HCT116 (cell line): Measurements from ENCODE around the gene HASPIN. TPM values are rescaled to one million over a fixed set of nuclear protein-coding genes. Genes with fewer than 3 reads are reported as not detected.

ENCODE experiments used
- ATAC-seq: fragments of 200-7000 bp; cut with Tn5 transposase; 2 replicates; pipeline ENCODE4 v1.9.1; 2020; ENCODE audit warnings: mild to moderate bottlenecking, moderate library complexity
- BruUV-seq: library from RNA; stranded (reverse); fragments of 400-500 nt; replicated peaks from 2 replicates; lab custom pipeline; 2021; lab: Mats Ljungman, UMichigan
- CTCF ChIA-PET: fragments of 300-600 bp; sonication (Branson Sonifier 250); formaldehyde crosslinking; loops from one replicate; lab custom pipeline; 2021; ENCODE audit warnings: antibody characterized with exemption; lab: Charles Lee
- POLR2A ChIA-PET: fragments of 300-600, 350-600 bp; sonication (Branson Sonifier 250); formaldehyde crosslinking; loops from one replicate; lab custom pipeline; 2021; ENCODE audit warnings: antibody characterized with exemption; lab: Charles Lee
- RAD21 ChIA-PET, 2 experiments: fragments of 300-600 bp; sonication (Branson Sonifier 250); formaldehyde crosslinking; loops; one replicate each; lab custom pipeline; 2023; ENCODE audit warnings: low total read pairs in 2 of 2; ENCODE audit not compliant: uncharacterized antibody in 2 of 2, unreplicated experiment in 2 of 2, low non-redundant PET in 1 of 2; lab: Charles Lee
- DNase-seq: peaks from one replicate; pipeline ENCODE4 v3.0.0-alpha.2; 2010; ENCODE audit warnings: low read depth, low spot score
- H2AFZ ChIP-seq: fragments of 200-600 bp; shearing (Covaris generic), sonication (generic); 2 replicates; pipeline ENCODE4 v1.6.1; 2017; ENCODE audit warnings: low read depth, mixed run types, mixed read lengths, antibody characterized with exemption, low read length; ENCODE audit not compliant: poor library complexity, severe bottlenecking
- H3K27ac ChIP-seq: 2 replicates; pipeline ENCODE4 v1.5.1; 2012; ENCODE audit warnings: low read depth, low read length
- H3K27me3 ChIP-seq: fragments of 200-600 bp; sonication (generic); 2 replicates; pipeline ENCODE4 v1.6.1; 2016; ENCODE audit warnings: mixed run types, low read length, mixed read lengths; ENCODE audit not compliant: insufficient read depth
- H3K36me3 ChIP-seq, 2 experiments: fragments of 200-500 bp in 1 of 2; fragments of 200-600 bp in 1 of 2; sonication (Bioruptor generic) in 1 of 2; sonication (generic) in 1 of 2; 2 replicates each; pipeline versions ENCODE4 v1.5.1 to v1.6.1; 2014 to 2016; ENCODE audit warnings: low read length in 2 of 2, inconsistent platforms in 1 of 2, mixed read lengths in 1 of 2, mixed run types in 1 of 2; ENCODE audit not compliant: insufficient read depth in 2 of 2, control insufficient read depth in 1 of 2
- H3K4me1 ChIP-seq, 2 experiments: fragments of 200-600 bp in 1 of 2; sonication (generic) in 1 of 2; 2 replicates each; pipeline versions ENCODE4 v1.5.1 to v1.6.1; 2012 to 2017; ENCODE audit warnings: low read length in 2 of 2, inconsistent platforms in 1 of 2, mild to moderate bottlenecking in 1 of 2, mixed read lengths in 1 of 2, mixed run types in 1 of 2, moderate library complexity in 1 of 2; ENCODE audit not compliant: insufficient read depth in 2 of 2, control insufficient read depth in 1 of 2
- H3K4me2 ChIP-seq: fragments of 200-600 bp; sonication (generic); 2 replicates; pipeline ENCODE4 v1.6.1; 2017; ENCODE audit warnings: mixed run types, low read length, mixed read lengths
- H3K4me3 ChIP-seq, 2 experiments: fragments of 200-600 bp in 1 of 2; sonication (generic) in 1 of 2; replicated peaks in 1 of 2; 2 replicates each; pipeline ENCODE4 v1.5.1; 2011 to 2016; ENCODE audit warnings: low read length in 2 of 2, control low read depth in 1 of 2, low read depth in 1 of 2, mild to moderate bottlenecking in 1 of 2, mixed read lengths in 1 of 2, mixed run types in 1 of 2
- H3K79me2 ChIP-seq: fragments of 200-600 bp; sonication (generic); 2 replicates; pipeline ENCODE4 v1.6.1; 2017; ENCODE audit warnings: mild to moderate bottlenecking, mixed run types, low read length, moderate library complexity, mixed read lengths; ENCODE audit not compliant: insufficient read depth
- H3K9ac ChIP-seq: fragments of 200-600 bp; sonication (generic); 2 replicates; pipeline ENCODE4 v1.6.1; 2016; ENCODE audit warnings: low read length, mixed read lengths
- H3K9me2 ChIP-seq: fragments of 200-600 bp; sonication (generic), shearing (Covaris generic); 2 replicates; pipeline ENCODE4 v1.6.1; 2017; ENCODE audit warnings: mixed run types, mild to moderate bottlenecking, moderate library complexity; ENCODE audit not compliant: insufficient read depth
- H3K9me3 ChIP-seq, 2 experiments: fragments of 200-500 bp in 1 of 2; fragments of 200-600 bp in 1 of 2; sonication (Bioruptor generic) in 1 of 2; sonication (generic) in 1 of 2; 2 replicates each; pipeline ENCODE4 v1.6.1; 2014 to 2017; ENCODE audit warnings: low read length in 2 of 2, mixed read lengths in 2 of 2, inconsistent platforms in 1 of 2, low read depth in 1 of 2, mild to moderate bottlenecking in 1 of 2, mixed run types in 1 of 2, moderate library complexity in 1 of 2; ENCODE audit not compliant: control insufficient read depth in 1 of 2, insufficient read depth in 1 of 2
- H4K20me1 ChIP-seq: fragments of 200-600 bp; sonication (generic), shearing (Covaris generic); 2 replicates; pipeline ENCODE4 v1.6.1; 2017; ENCODE audit warnings: mixed run types, mild to moderate bottlenecking, moderate library complexity; ENCODE audit not compliant: insufficient read depth
- ATF3 ChIP-seq: IDR thresholded peaks from 2 replicates; pipeline ENCODE4 v1.6.1; 2012
- CBX3 ChIP-seq: IDR thresholded peaks from 2 replicates; pipeline ENCODE4 v1.6.1; 2012; ENCODE audit warnings: low read depth
- CEBPB ChIP-seq: IDR thresholded peaks from 2 replicates; pipeline ENCODE4 v1.6.1; 2012; ENCODE audit warnings: low read depth
- CTCF ChIP-seq, 3 experiments: fragments of 200-600 bp in 1 of 3; sonication (generic) in 1 of 3; IDR thresholded peaks in 2 of 3; conservative IDR thresholded peaks in 1 of 3; 2 replicates each; pipeline ENCODE4 v1.5.1; 2012 to 2017; ENCODE audit warnings: low read depth in 2 of 3, low read length in 2 of 3, antibody characterized with exemption in 1 of 3, borderline replicate concordance in 1 of 3, control low read depth in 1 of 3, mild to moderate bottlenecking in 1 of 3, mixed read lengths in 1 of 3, mixed run types in 1 of 3, moderate library complexity in 1 of 3; ENCODE audit not compliant: insufficient read depth in 1 of 3
- ELF1 ChIP-seq: IDR thresholded peaks from 2 replicates; pipeline ENCODE4 v1.6.1; 2012; ENCODE audit warnings: low read depth, borderline replicate concordance
- EZH2phosphoT487 ChIP-seq: fragments of 200-600 bp; IDR thresholded peaks from 2 replicates; pipeline ENCODE4 v1.6.1; 2018; ENCODE audit warnings: antibody characterized with exemption, borderline replicate concordance
- FOSL1 ChIP-seq: IDR thresholded peaks from 2 replicates; pipeline ENCODE4 v1.6.1; 2012; ENCODE audit warnings: low read depth
- MAX ChIP-seq: IDR thresholded peaks from 2 replicates; pipeline ENCODE4 v1.6.1; 2012
- POLR2A ChIP-seq: IDR thresholded peaks from 2 replicates; pipeline ENCODE4 v1.7.0; 2011; ENCODE audit warnings: borderline replicate concordance; ENCODE audit not compliant: insufficient read depth, insufficient read length; ENCODE audit errors: extremely low read depth
- REST ChIP-seq: IDR thresholded peaks from 2 replicates; pipeline ENCODE4 v1.6.1; 2012; ENCODE audit warnings: low read depth
- SIN3A ChIP-seq: IDR thresholded peaks from 2 replicates; pipeline ENCODE4 v1.6.1; 2012; ENCODE audit warnings: low read depth
- SP1 ChIP-seq: IDR thresholded peaks from 2 replicates; pipeline ENCODE4 v1.6.1; 2012; ENCODE audit warnings: low read depth
- SRF ChIP-seq: IDR thresholded peaks from 2 replicates; pipeline ENCODE4 v1.6.1; 2012; ENCODE audit warnings: low read depth
- YY1 ChIP-seq: IDR thresholded peaks from 2 replicates; pipeline ENCODE4 v1.6.1; 2011; ENCODE audit warnings: low read length, low read depth, moderate library complexity, mild to moderate bottlenecking; ENCODE audit not compliant: insufficient replicate concordance; ENCODE audit errors: extremely low read depth
- ZBTB33 ChIP-seq: IDR thresholded peaks from 2 replicates; pipeline ENCODE4 v1.6.1; 2011; ENCODE audit warnings: mild to moderate bottlenecking, low read length, moderate library complexity; ENCODE audit not compliant: insufficient replicate concordance; ENCODE audit errors: extremely low read depth
- ZFX ChIP-seq: fragments of 450-650 bp; IDR thresholded peaks from 2 replicates; pipeline ENCODE4 v1.6.1; 2017
- ZNF274 ChIP-seq: fragments of 200-500 bp; sonication (Bioruptor generic); IDR thresholded peaks from 2 replicates; pipeline ENCODE4 v1.6.1; 2014; ENCODE audit warnings: mild to moderate bottlenecking, low read depth, low read length, inconsistent platforms
- intact Hi-C: fragments of 100-400 bp; cut with micrococcal nuclease; formaldehyde crosslinking; loops from 2 replicates; pipeline ENCODE4 v1.10.0; 2022
- total RNA-seq: library from RNA; stranded (reverse); gene quantifications from one replicate; pipeline ENCODE4 v1.2.1, GENCODE V29; 2021; ENCODE audit not compliant: unreplicated experiment

The HASPIN gene
- total RNA-seq, 1 experiment from 2014 or later: 19.6 TPM

GRCh38 chr17:3681057-3681456, 42.6 kb upstream of the HASPIN start:
- peaks cover 0 to 10% of the 10 kb centered on the region in 2 experiments; a peak in 3 of 4 replicates for H3K4me1 ChIP-seq
- H3K27me3 ChIP-seq: no peaks in the 10 kb centered on the region
- ChIA-PET CTCF (interaction anchor here (0.9 kb wide), 1 partner anchor 56 kb away, joined by 4 read pairs; no protein-coding TSS in a partner anchor), POLR2A (no interaction called here), RAD21 (no interaction called here)
- H4K20me1 ChIP-seq: no peaks in the 10 kb centered on the region
- TF ChIP-seq YY1 (no peak), CEBPB (no peak), FOSL1 (no peak), SIN3A (no peak), ATF3 (no peak), ELF1 (no peak), REST (no peak), ZNF274 (no peak), ZFX (no peak), SP1 (no peak), CBX3 (no peak), ZBTB33 (no peak), MAX (no peak), POLR2A (no peak), EZH2phosphoT487 (no peak), CTCF (IDR thresholded peaks at IDR 0.05 in 2 of 3, conservative IDR thresholded peaks at IDR 0.05 in 1 of 3; ENCODE audit: borderline replicate concordance in 1 of 3, insufficient read depth in 1 of 3, low read depth in 2 of 3, low read length in 2 of 3) (no peak), SRF (no peak)
- no peaks in the 10 kb centered on the region for H3K79me2 ChIP-seq
- no peak overlapping the region for H3K9ac ChIP-seq
- no peak overlapping the region for H3K4me3 ChIP-seq
- DNase-seq (no peak), ATAC-seq (no peak)
- no peak overlapping the region for H3K4me2 ChIP-seq
- BruUV-seq: no TSS peak
- H2AFZ ChIP-seq: no peak overlapping the region
- no peaks in the 10 kb centered on the region for H3K9me2 ChIP-seq
- no peak overlapping the region for H3K27ac ChIP-seq
- intact Hi-C loops: no loop called here
- H3K36me3 ChIP-seq: no peaks in the 10 kb centered on the region
- no peaks in the 10 kb centered on the region for H3K9me3 ChIP-seq
